Smooth muscle cell (in vitro differentiated cells): ENCODE data around the gene TEKT2. TPM values are rescaled to one million over a fixed set of nuclear protein-coding genes. Genes with fewer than 3 reads are reported as not detected.

ENCODE experiments used
- DNase-seq: peaks from one replicate; lab custom pipeline; 2025; ENCODE audit not compliant: unreplicated experiment; lab: John Stamatoyannopoulos, UW
- H2AFZ ChIP-seq: fragments of 200-600 bp; sonication (generic); 2 replicates; pipeline ENCODE4 v1.6.0; 2016; ENCODE audit warnings: antibody characterized with exemption, low read depth, mild to moderate bottlenecking
- H3F3A ChIP-seq: fragments of 200-600 bp; sonication (generic); 2 replicates; pipeline ENCODE4 v1.6.0; 2017; ENCODE audit warnings: antibody characterized with exemption, low read depth
- H3K27ac ChIP-seq: fragments of 200-600 bp; sonication (generic); 2 replicates; pipeline ENCODE4 v1.5.1; 2016; ENCODE audit warnings: low read depth, mild to moderate bottlenecking
- H3K27me3 ChIP-seq: fragments of 200-600 bp; sonication (generic); 2 replicates; pipeline ENCODE4 v1.6.1; 2016; ENCODE audit warnings: low read depth, mild to moderate bottlenecking
- H3K36me3 ChIP-seq: fragments of 200-600 bp; sonication (generic); 2 replicates; pipeline ENCODE4 v1.5.1; 2016; ENCODE audit warnings: low read depth
- H3K4me1 ChIP-seq: fragments of 200-600 bp; sonication (generic); 2 replicates; pipeline ENCODE4 v1.5.1; 2016; ENCODE audit warnings: low read depth
- H3K4me2 ChIP-seq: fragments of 200-600 bp; sonication (generic); 2 replicates; pipeline ENCODE4 v1.6.0; 2016; ENCODE audit warnings: mild to moderate bottlenecking
- H3K4me3 ChIP-seq: fragments of 200-600 bp; sonication (generic); 2 replicates; pipeline ENCODE4 v1.5.1; 2016; ENCODE audit warnings: mild to moderate bottlenecking
- H3K79me2 ChIP-seq: fragments of 200-600 bp; sonication (generic); 2 replicates; pipeline ENCODE4 v1.6.0; 2016; ENCODE audit warnings: low read depth, mild to moderate bottlenecking
- H3K9ac ChIP-seq: fragments of 200-600 bp; sonication (generic); 2 replicates; pipeline ENCODE4 v1.6.0; 2016; ENCODE audit warnings: low read depth
- H3K9me3 ChIP-seq: fragments of 200-600 bp; sonication (generic); replicated peaks from 2 replicates; pipeline ENCODE4 v1.5.1; 2016; ENCODE audit warnings: low read depth
- H4K20me1 ChIP-seq: fragments of 200-600 bp; sonication (generic); 2 replicates; pipeline ENCODE4 v1.6.0; 2016; ENCODE audit warnings: low read depth
- WGBS: methylation state at CpG from one replicate; pipeline ENCODE4 v1.1.7; 2016; ENCODE audit warnings: low lambda C conversion rate; 5-methylcytosine and 5-hydroxymethylcytosine counted together
- polyA plus RNA-seq: library from polyadenylated mRNA; unstranded; fragments of >200 nt; fragmentation: Nextera tagmentation; extraction: Ambion mirVana; gene quantifications from 2 replicates; pipeline ENCODE4 v1.2.1, GENCODE V29; 2016
- total RNA-seq: library from RNA; depleted of rRNA; stranded (reverse); fragments of >200 nt; gene quantifications from 2 replicates; pipeline ENCODE4 v1.2.3, GENCODE V29; 2014
- TF ChIP-seq, protein P1 (sequence below): fragments of 200-600 bp; sonication (generic); IDR thresholded peaks from 2 replicates; pipeline ENCODE4 v1.5.1; 2017; ENCODE audit warnings: borderline replicate concordance, mild to moderate bottlenecking, antibody characterized with exemption; ENCODE audit not compliant: insufficient read depth, poor library complexity, severe bottlenecking

The TEKT2 gene
- total and polyA plus RNA-seq, 2 experiments from 2014 or later = 0.27 to 0.85 TPM

DNA sequence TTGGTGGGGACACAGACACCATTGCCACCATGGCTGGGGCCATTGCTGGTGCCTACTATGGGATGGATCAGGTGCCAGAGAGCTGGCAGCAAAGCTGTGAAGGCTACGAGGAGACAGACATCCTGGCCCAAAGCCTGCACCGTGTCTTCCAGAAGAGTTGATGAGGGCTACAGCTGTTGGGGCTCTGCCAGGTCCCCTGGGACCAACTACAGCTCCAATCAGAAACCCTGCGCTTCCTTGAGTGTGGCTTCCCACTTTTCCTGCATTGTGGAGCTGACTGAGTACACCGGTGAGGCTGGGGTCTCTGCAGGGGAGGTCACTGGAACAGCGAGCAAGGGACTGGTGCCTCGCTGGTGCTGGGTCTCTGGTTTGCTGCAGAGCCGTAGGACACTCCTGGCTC is 9.3 kb downstream of the TEKT2 start:
- peaks cover 15% of the 10 kb centered on the region for H3K4me1 ChIP-seq
- H4K20me1 ChIP-seq = no peaks in the 10 kb centered on the region
- H3K27ac ChIP-seq = no peak overlapping the region
- H3K9me3 ChIP-seq = no peaks in the 10 kb centered on the region
- 96% methylated on average over 7 of the region's 7 CpGs for WGBS
- no peak overlapping the region for H3K9ac ChIP-seq
- peaks cover 9% of the 10 kb centered on the region for H3F3A ChIP-seq
- TF ChIP-seq, protein P1, sequence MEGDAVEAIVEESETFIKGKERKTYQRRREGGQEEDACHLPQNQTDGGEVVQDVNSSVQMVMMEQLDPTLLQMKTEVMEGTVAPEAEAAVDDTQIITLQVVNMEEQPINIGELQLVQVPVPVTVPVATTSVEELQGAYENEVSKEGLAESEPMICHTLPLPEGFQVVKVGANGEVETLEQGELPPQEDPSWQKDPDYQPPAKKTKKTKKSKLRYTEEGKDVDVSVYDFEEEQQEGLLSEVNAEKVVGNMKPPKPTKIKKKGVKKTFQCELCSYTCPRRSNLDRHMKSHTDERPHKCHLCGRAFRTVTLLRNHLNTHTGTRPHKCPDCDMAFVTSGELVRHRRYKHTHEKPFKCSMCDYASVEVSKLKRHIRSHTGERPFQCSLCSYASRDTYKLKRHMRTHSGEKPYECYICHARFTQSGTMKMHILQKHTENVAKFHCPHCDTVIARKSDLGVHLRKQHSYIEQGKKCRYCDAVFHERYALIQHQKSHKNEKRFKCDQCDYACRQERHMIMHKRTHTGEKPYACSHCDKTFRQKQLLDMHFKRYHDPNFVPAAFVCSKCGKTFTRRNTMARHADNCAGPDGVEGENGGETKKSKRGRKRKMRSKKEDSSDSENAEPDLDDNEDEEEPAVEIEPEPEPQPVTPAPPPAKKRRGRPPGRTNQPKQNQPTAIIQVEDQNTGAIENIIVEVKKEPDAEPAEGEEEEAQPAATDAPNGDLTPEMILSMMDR = no peak
- no peaks in the 10 kb centered on the region for H3K36me3 ChIP-seq
- H3K4me3 ChIP-seq = no peak overlapping the region
- no peaks in the 10 kb centered on the region for H3K27me3 ChIP-seq
- H2AFZ ChIP-seq = no peak overlapping the region
- H3K4me2 ChIP-seq = no peak overlapping the region
- no peak for DNase-seq
- H3K79me2 ChIP-seq = peaks cover 20% of the 10 kb centered on the region

DNA sequence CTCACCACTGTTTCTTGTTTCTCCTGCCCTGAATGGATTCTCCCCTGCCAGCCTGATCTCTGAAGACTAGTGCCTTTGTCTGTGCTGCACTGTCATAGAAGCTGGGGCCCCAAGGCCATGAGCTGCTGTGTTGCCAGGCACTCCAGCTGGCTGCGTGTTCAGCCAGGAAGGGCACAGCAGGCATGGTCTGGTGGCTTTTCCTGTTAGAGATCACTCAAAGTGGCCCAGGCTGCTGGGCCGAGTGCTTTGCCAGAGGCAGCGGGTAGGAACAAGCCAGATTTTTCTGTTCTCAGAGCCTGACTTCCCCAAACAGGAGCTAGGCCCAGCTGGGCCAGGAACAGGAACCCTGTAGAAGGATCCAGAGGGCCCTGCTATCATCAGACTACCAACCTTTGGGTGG is 10.0 kb downstream of the TEKT2 start:
- Histone ChIP-seq H3K79me2 (peaks cover 19% of the 10 kb centered on the region), H3K4me2 (no peak overlapping the region), H3K36me3 (no peaks in the 10 kb centered on the region), H3K27ac (no peak overlapping the region), H3F3A (peaks cover 9% of the 10 kb centered on the region), H4K20me1 (no peaks in the 10 kb centered on the region), H3K9ac (no peak overlapping the region), H3K9me3 (no peaks in the 10 kb centered on the region), H3K27me3 (no peaks in the 10 kb centered on the region), H3K4me3 (no peak overlapping the region), H3K4me1 (peaks cover 11% of the 10 kb centered on the region), H2AFZ (no peak overlapping the region)
- TF ChIP-seq, protein P1 = no peak
- DNase-seq = no peak
- 96% methylated on average over 3 of the region's 3 CpGs for WGBS

DNA sequence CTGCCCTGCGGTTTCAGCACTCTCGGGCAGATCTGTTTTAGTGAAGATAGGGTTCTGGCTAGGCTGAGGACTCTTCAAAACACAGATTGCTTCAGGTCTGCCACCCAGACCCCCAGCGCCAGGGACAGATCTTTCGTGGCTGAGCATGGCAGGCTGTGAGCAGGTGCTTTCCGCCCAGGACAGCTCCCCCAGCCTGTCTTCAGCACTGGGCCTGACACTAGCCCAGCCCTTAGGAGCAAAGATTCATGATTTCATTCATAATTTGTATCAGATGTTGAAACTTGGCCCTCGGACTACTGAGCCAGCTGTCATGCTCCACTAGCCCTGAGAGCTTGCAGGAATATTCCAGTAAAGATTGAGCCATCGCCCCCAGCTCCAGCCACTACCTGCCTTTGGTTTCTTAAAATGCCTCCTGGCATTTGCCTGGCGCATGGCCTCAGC is 10.7 kb downstream of the TEKT2 start:
- no peak overlapping the region for H3K4me2 ChIP-seq
- DNase-seq = no peak
- no peak overlapping the region for H3K9ac ChIP-seq
- H3K79me2 ChIP-seq = peaks cover 12% of the 10 kb centered on the region
- H4K20me1 ChIP-seq = no peaks in the 10 kb centered on the region
- no peak overlapping the region for H2AFZ ChIP-seq
- no peaks in the 10 kb centered on the region for H3K27me3 ChIP-seq
- H3F3A ChIP-seq = peaks cover 9% of the 10 kb centered on the region
- H3K4me1 ChIP-seq = peaks cover 7% of the 10 kb centered on the region
- TF ChIP-seq, protein P1 = no peak
- H3K36me3 ChIP-seq = no peaks in the 10 kb centered on the region
- no peak overlapping the region for H3K4me3 ChIP-seq
- no peak overlapping the region for H3K27ac ChIP-seq
- no peaks in the 10 kb centered on the region for H3K9me3 ChIP-seq
- 97% methylated on average over 8 of the region's 8 CpGs for WGBS

DNA sequence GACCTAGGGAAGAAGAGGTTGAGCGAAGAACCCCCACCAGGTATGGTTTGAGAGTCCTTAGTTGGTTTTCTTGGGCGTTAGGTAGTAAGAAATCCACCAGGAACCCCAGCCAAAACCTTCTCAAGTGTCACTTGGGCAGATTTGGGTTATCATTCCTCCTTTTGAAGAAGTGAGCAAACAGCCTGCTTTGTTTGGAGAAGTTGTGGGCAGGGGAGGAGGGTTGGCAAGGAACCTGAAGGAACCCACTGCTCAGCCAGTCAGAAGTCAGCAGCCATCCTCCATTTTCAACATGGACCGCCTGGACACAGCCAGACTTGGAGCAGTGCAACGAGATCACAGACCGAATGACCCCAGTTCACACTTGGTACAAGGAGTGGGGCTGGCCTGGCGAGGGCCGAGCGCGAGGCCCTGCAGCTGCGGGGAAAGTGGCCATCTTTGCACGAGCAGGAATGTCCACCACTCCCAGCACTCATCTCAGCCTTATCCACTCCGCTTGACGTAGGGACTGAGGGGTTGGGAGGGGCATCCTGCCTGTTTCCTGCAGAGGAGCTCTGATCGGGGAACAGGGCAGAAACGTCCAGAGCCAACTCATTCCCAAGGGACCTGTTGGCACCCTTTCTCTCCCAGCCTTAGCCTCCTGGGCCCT is 12.0 kb downstream of the TEKT2 start:
- Histone ChIP-seq H3K9me3 (no peaks in the 10 kb centered on the region), H3K4me1 (no peaks in the 10 kb centered on the region), H3K9ac (no peak overlapping the region), H2AFZ (no peak overlapping the region), H3K4me3 (no peak overlapping the region), H3K36me3 (no peaks in the 10 kb centered on the region), H3K27me3 (no peaks in the 10 kb centered on the region), H3F3A (peaks cover 9% of the 10 kb centered on the region), H3K79me2 (no peaks in the 10 kb centered on the region), H3K4me2 (no peak overlapping the region), H3K27ac (no peak overlapping the region), H4K20me1 (no peaks in the 10 kb centered on the region)
- no peak for DNase-seq
- TF ChIP-seq, protein P1 = no peak
- WGBS = 91% methylated on average over 15 of the region's 15 CpGs
